Measurements from ENCODE around the gene KLHDC8A. TPM values are rescaled to one million over a fixed set of nuclear protein-coding genes. Genes with fewer than 3 reads are reported as not detected.
"Not testable (repeated sequence)": the region's sequence is repeated elsewhere in the genome, so short reads cannot be mapped to it uniquely, and the experiment has no call there.

The KLHDC8A gene, protein sequence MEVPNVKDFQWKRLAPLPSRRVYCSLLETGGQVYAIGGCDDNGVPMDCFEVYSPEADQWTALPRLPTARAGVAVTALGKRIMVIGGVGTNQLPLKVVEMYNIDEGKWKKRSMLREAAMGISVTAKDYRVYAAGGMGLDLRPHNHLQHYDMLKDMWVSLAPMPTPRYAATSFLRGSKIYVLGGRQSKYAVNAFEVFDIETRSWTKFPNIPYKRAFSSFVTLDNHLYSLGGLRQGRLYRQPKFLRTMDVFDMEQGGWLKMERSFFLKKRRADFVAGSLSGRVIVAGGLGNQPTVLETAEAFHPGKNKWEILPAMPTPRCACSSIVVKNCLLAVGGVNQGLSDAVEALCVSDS
- under 1 TPM in 1 of 2 donors, not detected in 1; 0.24 TPM for total RNA-seq

DNA sequence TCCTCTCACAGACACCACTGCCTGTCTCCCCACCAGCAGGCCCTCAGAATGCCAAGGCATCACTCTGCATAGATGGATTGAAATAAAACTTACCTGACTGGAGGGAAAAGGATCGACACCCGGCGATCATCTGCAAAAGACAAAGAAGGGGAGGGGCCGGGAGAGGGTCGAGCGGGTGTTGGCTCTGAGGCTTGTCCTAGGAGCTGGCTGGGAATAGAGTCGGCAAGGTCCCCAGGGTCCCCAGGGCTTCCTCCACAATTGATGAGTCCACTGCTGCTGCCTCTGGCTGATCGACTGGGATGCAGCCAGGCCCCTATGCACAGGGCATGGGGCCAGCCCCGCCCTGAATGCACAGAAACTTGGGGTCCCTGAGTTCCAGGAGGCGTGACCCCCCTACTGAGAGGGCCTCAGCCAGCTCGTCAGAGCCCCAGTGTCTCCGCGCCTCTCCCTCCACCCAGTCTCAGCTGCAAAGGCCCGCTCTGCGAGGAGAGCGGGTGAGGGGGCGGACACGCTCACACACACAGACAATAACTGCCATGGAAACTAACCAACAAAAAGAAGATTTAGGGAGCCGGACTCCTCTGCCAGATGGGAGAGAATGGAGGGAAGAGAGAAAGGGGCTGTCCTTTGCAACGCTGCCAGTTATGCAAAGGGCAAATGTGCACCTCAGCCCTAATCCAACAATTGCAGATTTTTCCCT lies at the start of gene KLHDC8A:
TSS of gene KLHDC8A (minus strand) at position 483 of the 700 bp plus-strand sequence. CDS start 13,318 bp downstream, outside the sequence.
- H3K36me3 ChIP-seq: no peaks in the 10 kb centered on the region
- H3K27ac ChIP-seq: no peak within 1 kb of the TSS
- H3K4me3 ChIP-seq: peak within 1 kb of the TSS in 1 of 2 donors; percentile 4
- H3K4me1 ChIP-seq: peaks cover 0 to 7% of the 10 kb centered on the region in 2 donors
- no peak for DNase-seq (ENCODE audit: low spot score)
- no peaks in the 10 kb centered on the region for H3K27me3 ChIP-seq
- H3K9me3 ChIP-seq: no peaks in the 10 kb centered on the region
- TF ChIP-seq, protein P1, sequence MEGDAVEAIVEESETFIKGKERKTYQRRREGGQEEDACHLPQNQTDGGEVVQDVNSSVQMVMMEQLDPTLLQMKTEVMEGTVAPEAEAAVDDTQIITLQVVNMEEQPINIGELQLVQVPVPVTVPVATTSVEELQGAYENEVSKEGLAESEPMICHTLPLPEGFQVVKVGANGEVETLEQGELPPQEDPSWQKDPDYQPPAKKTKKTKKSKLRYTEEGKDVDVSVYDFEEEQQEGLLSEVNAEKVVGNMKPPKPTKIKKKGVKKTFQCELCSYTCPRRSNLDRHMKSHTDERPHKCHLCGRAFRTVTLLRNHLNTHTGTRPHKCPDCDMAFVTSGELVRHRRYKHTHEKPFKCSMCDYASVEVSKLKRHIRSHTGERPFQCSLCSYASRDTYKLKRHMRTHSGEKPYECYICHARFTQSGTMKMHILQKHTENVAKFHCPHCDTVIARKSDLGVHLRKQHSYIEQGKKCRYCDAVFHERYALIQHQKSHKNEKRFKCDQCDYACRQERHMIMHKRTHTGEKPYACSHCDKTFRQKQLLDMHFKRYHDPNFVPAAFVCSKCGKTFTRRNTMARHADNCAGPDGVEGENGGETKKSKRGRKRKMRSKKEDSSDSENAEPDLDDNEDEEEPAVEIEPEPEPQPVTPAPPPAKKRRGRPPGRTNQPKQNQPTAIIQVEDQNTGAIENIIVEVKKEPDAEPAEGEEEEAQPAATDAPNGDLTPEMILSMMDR (IDR thresholded peaks at IDR 0.05): no peak

DNA sequence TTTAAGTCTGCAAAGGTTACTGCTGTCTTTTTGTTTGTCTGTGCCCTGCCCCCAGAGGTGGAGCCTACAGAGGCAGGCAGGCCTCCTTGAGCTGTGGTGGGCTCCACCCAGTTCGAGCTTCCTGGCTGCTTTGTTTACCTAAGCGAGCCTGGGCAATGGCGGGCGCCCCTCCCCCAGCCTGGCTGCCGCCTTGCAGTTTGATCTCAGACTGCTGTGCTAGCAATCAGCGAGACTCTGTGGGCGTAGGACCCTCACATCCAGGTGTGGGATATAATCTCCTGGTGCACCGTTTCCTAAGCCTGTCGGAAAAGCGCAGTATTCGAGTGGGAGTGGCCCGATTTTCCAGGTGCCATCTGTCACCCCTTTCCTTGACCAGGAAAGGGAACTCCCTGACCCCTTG lies 49.5 kb upstream of the KLHDC8A start:
- not testable (repeated sequence) for H3K4me1 ChIP-seq; H3K9me3 ChIP-seq; H3K4me3 ChIP-seq; H3K36me3 ChIP-seq; H3K27me3 ChIP-seq; DNase-seq (ENCODE audit: low spot score); H3K27ac ChIP-seq

DNA sequence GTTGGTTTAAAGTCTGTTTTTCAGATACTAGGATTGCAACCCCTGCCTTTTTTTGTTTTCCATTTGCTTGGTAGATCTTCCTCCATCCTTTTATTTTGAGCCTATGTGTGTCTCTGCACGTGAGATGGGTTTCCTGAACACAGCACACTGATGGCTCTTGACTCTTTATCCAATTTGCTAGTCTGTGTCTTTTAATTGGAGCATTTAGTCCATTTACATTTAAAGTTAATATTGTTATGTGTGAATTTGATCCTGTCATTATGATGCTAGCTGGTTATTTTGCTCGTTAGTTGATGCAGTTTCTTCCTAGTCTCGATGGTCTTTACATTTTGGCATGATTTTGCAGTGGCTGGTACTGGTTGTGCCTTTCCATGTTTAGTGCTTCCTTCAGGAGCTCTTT lies 47.8 kb upstream of the KLHDC8A start:
- not testable (repeated sequence) for H3K4me3 ChIP-seq; H3K9me3 ChIP-seq; DNase-seq (ENCODE audit: low spot score); H3K27me3 ChIP-seq; H3K27ac ChIP-seq; H3K4me1 ChIP-seq; H3K36me3 ChIP-seq

DNA sequence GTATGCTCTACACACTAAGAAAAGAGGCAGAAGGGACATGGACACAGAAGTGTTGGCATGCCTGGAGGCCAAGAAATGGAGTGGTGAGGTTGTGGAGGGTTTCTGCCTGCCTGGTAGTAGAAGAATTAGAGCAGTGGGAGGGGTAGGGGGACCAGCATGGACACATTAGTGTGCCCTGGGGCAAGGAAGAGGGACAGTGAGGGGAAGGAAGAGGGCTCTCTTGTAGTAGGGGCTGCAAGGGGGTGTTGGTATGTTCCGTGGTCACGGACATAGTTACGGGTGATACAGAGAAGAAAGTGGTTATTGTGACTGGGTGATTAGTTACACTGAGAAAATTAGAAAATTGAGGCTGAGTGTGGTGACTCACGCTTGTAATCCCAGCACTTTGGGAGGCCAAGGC lies 41.9 kb upstream of the KLHDC8A start:
- H3K36me3 ChIP-seq: no peaks in the 10 kb centered on the region
- no peak for DNase-seq (ENCODE audit: low spot score)
- H3K4me1 ChIP-seq: no peaks in the 10 kb centered on the region
- H3K27ac ChIP-seq: no peak overlapping the region
- no peaks in the 10 kb centered on the region for H3K9me3 ChIP-seq
- no peaks in the 10 kb centered on the region for H3K27me3 ChIP-seq
- no peak overlapping the region for H3K4me3 ChIP-seq
- TF ChIP-seq, protein P1 (IDR thresholded peaks at IDR 0.05): no peak

DNA sequence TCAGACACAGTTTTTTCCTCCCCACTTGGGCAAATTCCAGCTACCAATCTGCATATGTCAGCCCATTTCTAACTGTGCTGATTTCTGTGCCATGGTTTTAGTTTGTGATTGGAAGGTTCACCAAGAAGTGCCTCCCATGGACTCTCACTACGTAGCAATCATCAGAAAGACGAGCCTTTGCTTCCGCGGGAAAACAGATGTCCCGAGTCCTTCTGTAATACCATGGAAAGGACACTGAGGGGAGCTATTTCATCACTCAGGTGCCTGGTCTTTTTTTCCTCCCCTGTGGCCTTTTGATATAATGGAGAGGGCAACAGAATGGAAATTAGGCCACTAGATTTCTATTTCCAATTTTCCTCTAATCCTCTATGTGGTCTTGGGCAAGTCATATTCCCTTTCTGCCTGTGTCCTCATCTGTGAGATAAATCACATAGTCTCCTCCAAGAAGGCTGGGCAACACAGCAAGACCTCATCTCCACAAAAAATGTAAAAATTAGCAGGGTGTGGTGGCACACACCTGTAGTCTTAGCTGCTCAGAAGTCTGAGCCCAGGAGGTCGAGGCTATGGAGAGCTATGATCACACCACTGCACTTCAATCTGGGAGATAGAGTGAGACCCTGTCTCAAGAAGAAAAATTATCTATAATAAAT lies 40.4 kb upstream of the KLHDC8A start:
- no peak overlapping the region for H3K4me3 ChIP-seq
- H3K36me3 ChIP-seq: no peaks in the 10 kb centered on the region
- H3K4me1 ChIP-seq: no peaks in the 10 kb centered on the region
- DNase-seq (ENCODE audit: low spot score): peak; percentile 55
- no peaks in the 10 kb centered on the region for H3K9me3 ChIP-seq
- H3K27ac ChIP-seq: no peak overlapping the region
- TF ChIP-seq, protein P1 (IDR thresholded peaks at IDR 0.05): peak; percentile 36 to 82
- no peaks in the 10 kb centered on the region for H3K27me3 ChIP-seq

DNA sequence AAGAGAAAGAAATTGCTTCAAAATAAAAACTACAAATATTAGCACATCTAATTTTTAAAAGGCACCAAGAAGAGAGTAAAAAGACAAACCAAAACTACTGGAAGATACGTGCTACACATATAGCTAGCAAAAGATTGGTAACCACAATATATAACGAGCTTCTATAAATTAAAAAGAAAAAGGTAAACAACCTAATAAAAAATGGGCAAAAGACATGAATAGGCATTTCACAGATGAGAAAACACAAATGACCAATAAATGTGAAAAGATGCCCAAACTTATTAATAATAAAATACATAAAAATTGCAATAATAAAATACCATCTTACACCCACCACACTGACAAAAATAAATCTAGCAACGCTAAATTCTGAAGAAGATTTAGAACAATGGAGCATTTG lies 38.9 kb upstream of the KLHDC8A start:
- H3K9me3 ChIP-seq: no peaks in the 10 kb centered on the region
- H3K4me1 ChIP-seq: no peaks in the 10 kb centered on the region
- H3K36me3 ChIP-seq: no peaks in the 10 kb centered on the region
- no peak overlapping the region for H3K27ac ChIP-seq
- no peak overlapping the region for H3K4me3 ChIP-seq
- H3K27me3 ChIP-seq: no peaks in the 10 kb centered on the region
- DNase-seq (ENCODE audit: low spot score): no peak
- TF ChIP-seq, protein P1 (IDR thresholded peaks at IDR 0.05): no peak

Data from right atrium auricular region (tissue), 2 donors.